Right hindlimb (tissue), 1 donor: ENCODE data around the gene BICDL2.
A peak's percentile ranks its signal among the peaks of the same experiment; 100 is the strongest.

Experiments used
- DNase-seq: peaks from one replicate; pipeline ENCODE4 v3.0.0-alpha.2; 2018

The BICDL2 gene

DNA sequence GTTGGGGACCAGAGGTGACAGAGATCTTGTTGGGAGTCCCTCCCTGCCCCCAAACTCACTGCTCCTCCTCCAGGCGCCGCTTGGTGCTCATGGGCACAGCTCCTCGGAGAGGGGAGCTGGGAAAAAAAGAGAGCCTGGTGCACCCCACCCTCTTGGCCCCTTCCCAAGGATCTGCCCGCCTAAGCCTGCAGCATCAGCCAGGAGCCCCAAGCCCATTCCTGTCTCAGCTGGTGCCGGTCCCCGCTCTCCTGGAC is 13.4 kb downstream of the BICDL2 start:
- no peak for DNase-seq

DNA sequence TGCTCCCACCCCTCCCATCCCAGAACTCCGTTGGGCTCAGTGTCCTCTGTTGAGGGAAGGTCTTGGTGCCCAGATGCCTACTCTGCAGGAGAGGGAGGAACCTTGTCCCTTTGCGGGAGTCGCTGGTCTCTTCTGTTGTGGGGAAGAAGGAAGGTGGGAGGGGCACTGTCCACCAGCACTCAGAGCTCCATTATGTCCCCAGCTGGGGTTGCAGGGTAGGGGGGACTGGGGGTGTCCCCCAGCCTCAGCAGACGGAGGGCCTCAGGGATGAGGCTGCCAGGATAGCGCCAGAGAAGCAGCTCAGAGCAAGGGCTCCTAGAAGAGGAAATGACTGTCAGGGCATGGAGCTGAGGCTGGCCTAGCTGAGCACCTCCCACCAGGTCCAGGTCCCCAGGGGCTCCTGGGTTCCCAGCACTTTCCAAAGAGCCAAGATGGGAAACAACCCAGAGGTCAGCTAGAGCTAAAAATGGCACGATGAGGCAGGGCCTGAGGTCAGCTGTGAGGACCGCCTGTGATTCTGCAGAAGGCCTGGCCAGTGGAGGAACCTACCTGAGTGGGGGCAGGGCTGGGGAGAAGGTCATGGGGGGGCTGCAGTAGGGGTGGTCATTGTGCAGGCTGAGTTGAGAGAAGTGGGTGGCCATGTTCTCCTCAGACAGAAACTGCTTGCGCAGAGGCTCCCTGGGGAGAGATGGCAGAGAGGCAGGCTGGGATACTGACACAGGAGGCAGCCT is 13.9 kb downstream of the BICDL2 start:
- DNase-seq = peak; percentile 45

DNA sequence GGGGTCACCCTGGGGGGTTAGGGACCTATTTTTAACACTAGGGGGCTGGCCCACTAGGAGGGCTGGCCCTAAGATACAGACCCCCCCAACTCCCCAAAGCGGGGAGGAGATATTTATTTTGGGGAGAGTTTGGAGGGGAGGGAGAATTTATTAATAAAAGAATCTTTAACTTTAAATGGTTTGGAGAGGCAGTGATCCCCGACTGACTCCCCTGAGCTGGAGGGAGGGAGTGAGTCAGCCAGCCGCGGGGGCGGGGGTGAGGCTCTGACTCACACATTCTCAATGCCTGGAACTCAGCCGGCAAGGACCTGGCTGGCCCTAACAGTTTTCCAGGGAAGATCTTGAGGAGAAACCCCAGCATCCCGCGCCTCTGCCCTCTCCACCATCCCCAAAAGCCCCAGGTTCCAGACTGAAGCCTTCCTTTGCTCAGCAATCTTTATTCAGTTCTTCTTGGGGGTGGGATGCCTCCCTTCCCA is 14.5 kb downstream of the BICDL2 start:
- peak; percentile 93 for DNase-seq

DNA sequence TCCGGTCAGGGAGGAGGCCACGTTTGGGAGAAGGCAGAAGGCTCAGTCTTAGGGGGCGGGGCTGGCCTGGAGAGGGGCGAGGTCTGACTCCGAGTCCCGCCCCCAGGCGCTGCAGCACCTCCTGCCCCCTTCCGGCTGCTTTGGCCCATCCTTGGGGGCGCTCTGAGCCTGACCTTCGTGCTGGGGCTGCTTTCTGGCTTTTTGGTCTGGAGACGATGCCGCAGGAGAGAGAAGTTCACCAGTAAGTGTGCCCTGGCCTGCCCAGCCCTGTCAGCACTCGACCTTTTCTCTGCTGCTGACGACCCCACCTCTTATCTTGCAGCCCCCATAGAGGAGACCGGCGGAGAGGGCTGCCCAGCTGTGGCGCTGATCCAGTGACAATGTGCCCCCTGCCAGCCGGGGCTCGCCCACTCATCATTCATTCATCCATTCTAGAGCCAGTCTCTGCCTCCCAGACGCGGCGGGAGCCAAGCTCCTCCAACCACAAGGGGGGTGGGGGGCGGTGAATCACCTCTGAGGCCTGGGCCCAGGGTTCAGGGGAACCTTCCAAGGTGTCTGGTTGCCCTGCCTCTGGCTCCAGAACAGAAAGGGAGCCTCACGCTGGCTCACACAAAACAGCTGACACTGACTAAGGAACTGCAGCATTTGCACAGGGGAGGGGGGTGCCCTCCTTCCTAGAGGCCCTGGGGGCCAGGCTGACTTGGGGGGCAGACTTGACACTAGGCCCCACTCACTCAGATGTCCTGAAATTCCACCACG is 15.1 kb downstream of the BICDL2 start:
- peak; percentile 88 for DNase-seq

DNA sequence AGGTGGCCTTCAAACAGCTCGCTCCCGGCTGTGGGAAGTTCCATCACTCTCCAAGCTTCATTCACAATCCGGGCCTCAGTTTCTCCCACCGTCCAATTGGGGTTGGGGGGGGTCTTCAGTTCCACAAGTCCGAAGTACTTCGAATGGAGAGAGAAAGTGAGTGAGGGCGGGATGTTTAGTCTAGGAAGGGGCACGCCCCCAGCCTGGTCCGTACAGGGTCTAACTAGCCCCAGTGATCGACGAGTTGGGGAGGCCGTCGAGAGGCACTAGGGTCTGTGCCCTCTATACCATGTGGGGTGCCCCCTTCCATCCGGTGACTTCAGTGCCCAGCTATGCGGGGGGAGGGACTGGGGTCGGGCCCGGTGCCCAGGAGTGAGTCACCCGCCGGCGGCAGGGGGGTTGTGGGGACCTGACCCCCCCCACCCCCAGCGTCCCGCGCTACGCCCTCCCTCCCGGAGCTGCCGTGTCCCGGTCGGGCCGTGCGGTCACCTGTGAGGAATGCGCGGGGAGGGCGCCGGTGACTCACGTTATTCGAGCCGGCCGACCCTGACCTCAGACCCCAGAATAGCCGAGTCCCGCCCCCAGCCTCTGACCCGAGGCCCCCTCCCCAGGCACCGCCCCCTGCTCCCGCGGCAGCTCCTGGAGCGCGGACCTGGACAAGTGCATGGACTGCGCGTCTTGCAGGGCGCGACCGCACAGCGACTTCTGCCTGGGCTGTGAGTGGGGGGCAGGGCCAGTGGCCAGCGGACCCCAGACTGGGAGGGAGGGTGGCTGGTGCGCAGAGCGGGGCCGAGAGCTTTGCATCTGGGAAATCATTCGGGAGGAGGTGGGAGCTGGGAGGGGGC is 15.9 kb downstream of the BICDL2 start:
- peak; percentile 78 for DNase-seq

DNA sequence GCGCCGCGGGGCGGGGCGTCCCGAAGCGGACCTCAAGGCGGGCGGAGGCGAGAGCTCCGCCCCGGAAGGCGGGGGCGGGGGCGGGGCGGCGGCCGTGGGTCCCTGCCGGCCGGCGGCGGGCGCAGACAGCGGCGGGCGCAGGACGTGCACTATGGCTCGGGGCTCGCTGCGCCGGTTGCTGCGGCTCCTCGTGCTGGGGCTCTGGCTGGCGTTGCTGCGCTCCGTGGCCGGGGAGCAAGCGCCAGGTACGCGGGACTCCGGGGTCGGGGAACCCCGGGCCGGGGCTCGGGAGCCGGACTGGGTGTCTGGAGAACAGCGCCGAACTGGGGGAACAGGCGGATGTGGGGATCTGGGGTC is 16.5 kb downstream of the BICDL2 start, which contains the start of gene TNFRSF12A:
TSS of gene TNFRSF12A (plus strand) at position 122 of the 357 bp plus-strand sequence. CDS start at position 152, 30 bp downstream.
- peak; percentile 87 for DNase-seq

DNA sequence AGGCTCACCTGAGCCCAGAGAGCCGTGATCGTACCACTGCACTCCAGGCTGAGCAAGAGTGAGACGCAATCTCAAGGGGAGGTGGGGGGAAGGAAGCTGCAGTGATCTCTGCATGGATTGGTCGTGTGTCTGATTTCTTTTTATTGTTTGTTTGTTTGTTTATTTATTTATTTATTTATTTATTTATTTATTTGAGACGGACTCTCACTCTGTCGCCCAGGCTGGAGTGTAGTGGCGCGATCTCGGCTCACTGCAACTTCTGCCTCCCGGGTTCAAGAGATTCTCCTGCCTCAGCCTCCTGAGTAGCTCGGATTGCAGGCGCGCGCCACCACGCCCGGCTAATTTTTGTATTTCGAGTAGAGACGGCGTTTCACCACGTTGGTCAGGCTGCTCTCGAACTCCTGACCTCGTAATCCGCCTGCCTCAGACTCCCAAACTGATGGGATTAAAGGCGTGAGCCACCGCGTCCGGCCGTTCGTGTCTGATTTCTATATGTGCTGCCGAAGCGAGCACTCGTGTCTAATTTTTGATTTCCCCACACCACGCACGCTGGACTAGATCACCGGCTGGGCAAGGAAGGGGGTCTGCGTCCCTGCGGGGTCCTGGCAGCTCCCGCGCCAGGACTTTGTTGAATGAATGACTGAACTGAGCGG is 17.0 kb downstream of the BICDL2 start:
- DNase-seq = no peak

DNA sequence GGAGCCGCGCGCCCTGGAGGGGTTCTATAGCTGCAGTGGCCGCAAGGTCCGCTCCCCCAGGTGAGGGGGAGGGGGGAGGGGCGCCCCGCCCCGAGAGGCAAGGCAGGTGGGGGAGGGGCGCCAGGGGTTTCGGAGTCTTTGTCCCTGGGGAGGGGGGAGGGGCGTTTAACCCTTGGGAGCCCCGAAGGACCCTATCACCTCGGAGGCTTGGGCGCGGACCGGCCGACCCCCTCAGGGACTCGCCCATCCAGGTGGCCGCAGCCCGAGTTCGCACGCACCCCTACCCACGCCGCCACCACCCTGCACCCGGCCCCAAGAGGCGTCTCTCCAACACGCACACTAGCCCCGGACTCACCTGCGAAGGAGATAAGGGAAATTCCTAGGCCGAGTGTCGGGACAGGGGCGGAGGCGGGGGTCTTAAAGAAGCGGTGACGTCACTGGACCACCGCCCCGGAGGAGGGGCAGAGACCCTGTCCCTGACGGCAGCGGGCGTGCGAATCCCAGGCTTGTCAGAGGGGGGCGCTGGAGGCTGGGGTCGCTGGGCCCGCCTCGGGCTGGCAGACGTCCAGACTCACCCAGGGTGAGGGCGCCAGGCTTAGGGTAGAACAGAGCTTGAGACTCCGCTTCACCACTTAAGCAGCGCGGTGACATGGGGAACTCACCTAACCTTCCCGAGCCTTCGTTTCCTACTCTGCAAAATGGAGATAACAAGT is 18.8 kb downstream of the BICDL2 start, which contains the start of gene CLDN6:
TSS of gene CLDN6 (minus strand) at position 390 of the 713 bp plus-strand sequence. CDS start 2,162 bp downstream, outside the sequence.
- no peak for DNase-seq

DNA sequence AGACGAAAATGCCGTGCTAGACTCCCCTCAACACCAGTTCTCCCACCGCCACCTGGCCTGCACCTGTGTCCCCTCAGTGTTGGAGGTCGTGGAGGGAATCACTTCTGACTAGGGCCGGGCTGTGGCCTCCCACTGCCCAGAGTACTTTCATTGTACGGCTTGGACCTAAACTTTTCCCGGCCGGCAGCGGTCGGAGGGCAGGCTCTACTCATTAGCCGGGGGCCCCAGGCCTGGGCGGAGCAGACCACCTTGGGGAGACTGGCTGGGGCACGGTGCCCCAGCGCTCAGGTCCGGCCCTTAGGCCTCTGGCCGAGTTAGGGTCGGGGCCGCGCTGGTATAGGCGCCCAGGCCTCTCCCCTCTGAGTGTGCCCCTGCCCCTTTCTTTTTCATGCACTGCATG is 19.4 kb downstream of the BICDL2 start:
- DNase-seq = no peak

DNA sequence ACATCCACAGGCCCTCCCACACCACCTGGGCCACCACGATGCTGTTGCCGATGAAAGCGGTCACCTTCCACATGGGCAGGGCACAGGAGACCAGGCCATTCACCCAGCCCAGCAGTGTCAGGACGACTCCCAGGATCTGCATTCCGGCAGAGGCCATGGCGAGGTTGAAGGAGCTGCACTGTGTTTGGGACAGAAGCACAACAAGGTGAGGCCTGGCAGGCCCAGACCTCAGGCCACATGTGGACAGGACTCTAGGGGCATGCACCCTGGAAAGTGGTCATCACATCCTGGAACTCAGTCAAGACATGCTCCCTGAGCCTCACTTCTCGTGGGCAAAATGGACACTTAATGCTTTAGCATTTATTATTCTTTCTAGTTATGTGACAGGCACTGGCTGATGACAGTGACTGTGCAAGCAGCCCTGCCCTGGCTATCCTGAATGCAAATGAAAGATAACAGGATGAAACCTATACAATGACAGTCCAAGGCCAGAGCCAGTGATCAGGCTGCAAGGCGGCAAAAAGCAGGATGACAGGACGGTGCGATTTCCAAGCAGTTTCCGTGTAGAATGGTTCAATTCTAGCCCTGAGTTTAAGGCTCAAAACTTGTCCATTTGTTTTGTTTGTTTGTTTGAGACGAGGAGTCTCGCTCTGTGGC is 20.8 kb downstream of the BICDL2 start:
- DNase-seq = no peak

DNA sequence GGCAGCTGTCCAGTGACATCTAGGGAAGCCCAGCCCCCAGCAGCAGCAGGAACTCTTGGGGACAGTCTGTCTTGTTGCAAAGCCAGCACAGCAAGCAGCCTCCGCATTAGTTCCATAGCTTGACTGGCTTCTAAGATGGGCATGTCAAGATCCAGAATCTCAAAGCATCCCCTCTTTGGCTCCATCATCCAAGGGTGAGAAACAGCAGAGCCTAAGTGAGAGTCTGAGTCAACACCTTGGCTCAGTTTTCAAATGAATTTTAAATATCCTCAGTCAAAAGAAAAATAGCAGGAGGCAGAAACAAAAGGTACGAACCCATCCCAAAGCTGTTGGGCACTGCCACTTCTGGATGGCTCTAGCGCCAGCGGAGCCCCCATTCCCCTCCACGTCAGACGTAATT is 21.8 kb downstream of the BICDL2 start:
- DNase-seq = no peak

DNA sequence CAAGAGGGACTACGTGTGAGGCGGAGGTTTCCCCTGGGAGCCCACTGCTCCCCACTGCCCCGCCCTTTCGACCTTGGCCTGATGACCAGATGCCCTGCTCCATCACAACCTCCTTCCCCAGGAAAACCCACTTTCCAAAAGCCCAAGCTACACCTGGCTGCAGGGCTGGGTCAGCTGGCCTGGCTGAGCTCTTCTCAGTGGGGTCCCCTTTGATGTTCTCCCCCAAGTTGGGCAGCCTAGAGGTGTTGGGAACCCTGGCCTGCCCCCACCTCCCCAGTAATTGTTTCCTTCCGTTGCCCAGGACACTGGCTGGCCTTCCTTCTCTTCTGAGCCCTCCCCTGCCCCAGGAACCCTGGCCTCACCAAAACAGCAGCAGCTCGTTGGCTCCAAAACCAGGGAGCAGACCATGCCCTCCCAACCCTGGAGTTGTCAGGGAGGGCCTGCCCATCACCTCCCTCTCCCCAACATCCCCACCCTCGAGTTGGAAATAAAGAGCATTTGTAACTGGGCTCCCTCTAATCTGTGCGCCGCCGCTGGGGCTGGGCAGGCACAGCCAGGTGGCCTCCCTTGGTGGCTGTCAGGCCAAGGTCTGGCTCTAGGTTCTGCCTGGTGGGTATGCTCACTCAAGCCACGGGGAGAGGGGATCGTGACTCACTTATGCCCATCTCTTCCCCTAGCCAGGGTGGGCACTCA is 22.6 kb downstream of the BICDL2 start:
- DNase-seq = no peak

DNA sequence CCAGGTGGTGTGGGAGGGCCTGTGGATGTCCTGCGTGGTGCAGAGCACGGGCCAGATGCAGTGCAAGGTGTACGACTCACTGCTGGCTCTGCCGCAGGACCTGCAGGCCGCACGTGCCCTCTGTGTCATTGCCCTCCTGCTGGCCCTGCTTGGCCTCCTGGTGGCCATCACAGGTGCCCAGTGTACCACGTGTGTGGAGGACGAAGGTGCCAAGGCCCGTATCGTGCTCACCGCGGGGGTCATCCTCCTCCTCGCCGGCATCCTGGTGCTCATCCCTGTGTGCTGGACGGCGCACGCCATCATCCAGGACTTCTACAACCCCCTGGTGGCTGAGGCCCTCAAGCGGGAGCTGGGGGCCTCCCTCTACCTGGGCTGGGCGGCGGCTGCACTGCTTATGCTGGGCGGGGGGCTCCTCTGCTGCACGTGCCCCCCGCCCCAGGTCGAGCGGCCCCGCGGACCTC is 23.2 kb downstream of the BICDL2 start:
- DNase-seq = no peak

DNA sequence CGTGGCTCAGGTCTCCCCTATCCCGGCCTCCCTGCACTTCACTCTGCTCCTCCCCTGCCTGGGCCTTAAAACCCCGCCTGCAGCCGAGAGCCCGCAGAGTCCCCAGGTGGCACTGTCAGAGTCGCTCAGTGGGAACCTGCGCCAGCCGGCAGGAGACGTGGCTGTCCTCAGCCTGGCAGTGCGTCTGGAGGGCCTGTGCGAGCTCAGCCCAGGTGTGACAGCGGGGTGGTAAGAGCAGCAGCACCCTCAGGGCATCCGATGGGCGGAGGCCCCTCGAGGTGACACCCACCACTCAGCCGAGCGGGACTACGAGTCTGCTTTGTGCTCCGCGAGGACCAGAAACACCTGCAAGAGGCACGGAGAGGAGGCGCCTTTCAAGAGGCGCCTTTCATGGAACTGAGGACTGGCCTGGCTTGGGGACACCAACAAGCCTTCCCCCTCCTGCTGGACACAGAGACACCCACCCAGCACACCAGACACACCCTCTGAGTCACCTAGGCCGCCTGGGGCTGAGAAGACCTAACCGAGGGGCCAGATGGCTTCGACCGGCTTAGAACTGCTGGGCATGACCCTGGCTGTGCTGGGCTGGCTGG is 23.8 kb downstream of the BICDL2 start, which contains the start of gene CLDN9:
TSS of gene CLDN9 (plus strand) at position 96 of the 593 bp plus-strand sequence. CDS start at position 536, 440 bp downstream.
- DNase-seq = no peak

DNA sequence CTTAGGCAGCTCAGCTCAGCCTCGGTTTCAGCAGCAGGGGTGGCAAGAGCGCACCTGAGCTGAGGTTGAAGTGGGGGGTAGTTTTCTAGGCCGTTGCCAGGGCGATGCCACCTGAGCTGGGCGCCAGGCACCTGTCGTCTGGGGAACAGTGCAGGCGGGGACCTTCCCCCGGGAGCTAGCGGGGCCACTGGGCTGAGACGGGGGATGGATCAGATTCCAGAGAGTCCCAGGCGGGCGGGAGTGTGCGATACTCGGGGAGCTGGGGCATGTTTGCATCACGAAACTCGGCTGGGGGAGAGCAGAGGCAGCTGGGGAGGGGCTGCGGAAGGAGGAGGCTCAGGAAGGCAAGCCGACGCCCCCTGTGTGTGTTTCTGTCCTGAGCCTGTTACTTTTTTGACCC is 24.5 kb downstream of the BICDL2 start:
- DNase-seq = no peak

DNA sequence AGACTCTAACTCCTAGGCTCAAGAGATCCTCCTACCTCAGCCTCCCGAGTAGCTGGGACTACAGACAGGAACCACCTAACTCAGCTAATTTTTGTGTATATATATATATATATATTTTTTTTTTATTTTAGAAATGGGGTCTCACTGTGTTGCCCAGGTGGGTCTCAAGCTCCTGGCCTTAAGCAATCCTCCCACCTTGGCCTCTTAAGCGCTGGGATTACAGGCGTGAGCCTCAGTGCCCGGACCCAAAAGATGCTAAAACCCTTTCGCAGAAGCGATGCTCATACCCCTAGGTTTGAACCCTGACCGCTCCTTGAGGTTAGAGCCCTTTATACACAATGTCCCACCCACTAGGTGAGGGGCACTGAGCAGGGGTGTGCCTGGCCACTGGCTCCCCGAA is 26.2 kb downstream of the BICDL2 start:
- no peak for DNase-seq

DNA sequence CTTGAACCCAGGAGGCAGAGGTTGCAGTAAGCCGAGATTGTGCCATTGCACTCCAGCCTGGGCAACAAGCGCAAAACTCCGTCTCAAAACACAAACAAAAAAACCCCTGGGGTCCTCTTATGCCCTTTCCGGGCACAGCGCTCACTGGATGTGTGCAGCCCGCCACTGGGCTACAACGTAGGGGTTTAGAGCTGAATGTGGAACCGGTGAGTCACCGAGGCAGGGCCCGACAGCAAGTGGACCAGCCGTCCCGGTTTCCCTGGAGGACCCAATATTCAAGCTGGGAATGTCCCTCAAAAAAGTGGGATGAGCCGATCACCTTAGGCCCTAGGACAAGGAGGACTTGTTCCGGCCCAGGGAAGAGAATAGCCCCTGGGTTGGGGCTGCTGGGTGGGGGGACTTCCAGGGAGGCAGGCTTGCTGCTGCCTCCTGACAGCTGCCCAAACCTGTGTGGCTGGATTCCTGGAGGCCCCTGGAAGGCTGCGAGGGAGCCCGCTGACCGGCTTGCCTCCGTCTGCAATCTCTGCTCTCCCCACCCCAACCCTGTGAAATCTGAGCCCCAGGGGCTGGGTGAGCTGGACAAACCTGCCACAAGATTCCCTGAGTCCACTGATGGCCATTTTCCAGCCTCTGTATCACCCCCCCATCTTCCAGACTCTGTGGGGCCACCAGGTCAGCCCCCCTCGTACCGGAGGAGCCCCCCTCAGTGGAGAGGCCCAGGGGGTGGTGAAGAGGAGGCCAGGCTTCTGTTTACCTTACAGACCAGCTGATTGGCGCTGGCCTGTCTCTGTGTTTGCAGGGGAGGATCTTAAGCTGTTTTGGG is 27.0 kb downstream of the BICDL2 start:
- no peak for DNase-seq

DNA sequence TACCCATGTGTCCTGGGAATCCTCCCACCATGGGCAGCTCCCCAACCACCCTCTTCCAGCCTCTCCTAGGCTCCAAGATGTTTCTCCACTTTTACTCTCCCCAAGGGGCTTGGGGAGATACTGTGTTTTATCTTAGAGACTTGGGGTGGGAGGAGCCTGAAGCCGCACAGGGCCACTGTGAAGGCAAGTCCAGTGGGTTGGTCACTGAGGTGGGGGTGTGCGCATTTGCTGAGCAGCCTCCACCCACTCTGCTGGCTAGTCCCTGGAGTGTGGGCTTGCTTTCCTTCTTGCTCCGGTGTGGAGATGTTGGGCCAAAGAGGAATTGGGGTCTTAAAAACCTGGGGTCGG is 28.1 kb downstream of the BICDL2 start:
- no peak for DNase-seq

DNA sequence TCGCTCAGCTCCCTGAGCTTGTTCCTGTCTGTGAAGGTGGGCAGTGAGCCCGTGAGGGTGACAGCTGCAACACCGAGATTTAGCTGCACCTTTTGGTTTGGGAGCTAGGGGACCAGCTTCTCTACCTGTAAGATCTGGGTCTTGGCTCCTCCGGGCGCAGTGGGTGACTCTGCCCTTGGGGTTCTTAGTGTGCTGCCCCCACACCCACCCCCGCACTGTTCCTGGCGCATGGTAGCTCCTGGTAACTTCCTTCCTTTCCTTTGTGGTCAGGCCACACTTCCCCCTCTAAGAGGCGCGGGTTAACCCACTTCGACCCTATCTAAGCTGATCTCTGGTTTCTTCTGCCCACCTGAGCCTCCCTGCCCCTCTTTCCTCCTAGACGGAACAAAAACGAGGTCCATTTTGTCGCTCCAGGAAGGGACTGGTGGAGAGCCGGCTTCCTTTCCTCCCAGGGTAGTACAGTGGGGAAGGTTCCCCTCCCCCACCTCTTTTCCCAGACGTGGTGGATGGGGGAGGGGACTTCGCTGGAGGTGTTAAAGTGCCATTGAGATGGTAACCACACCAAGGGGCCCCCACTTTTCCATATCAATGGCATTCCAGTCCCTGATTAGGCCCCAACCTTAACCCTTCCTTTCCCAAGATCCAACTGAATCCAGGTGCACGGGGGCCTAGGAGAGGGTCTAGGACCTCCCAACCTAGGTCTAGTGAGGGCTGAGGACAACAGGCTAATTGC is 28.6 kb downstream of the BICDL2 start:
- DNase-seq = no peak
